ENCODE measurements around the gene HMG20A. TPM values are rescaled to one million over a fixed set of nuclear protein-coding genes. Genes with fewer than 3 reads are reported as not detected.

The HMG20A gene
- total RNA-seq, 2 donors from 2014 or later = 49.8 to 58.2 TPM

DNA sequence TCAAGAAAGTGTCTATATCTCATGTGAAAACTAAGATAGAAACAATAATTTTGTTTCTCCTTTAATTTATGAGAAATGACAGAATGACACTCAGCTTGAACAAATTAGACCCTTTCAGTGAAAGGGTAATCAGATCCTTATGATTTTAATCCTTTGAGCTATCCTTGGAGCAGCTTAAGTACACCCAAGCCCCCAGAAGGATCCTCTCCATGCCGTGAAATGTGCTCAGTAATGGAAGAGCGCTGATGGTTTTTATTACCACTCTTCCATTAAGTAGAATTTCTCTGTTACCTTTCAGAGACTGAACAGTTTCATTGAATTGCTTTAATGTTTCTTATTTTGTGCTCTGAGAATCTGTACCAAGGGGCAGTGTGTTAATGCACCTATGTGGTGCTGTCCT is 54.3 kb downstream of the HMG20A start:
- Mint-ChIP-seq H3K27me3 (ENCODE audit: insufficient read depth) (no peaks in the 10 kb centered on the region), H3K9me3 (no peaks in the 10 kb centered on the region), H3K36me3 (ENCODE audit: low read depth) (peaks cover 58% of the 10 kb centered on the region), H3K4me3 (no peak overlapping the region), H3K4me1 (peaks cover 6% of the 10 kb centered on the region), H3K27ac (no peak overlapping the region)
- TF ChIP-seq, protein P1, sequence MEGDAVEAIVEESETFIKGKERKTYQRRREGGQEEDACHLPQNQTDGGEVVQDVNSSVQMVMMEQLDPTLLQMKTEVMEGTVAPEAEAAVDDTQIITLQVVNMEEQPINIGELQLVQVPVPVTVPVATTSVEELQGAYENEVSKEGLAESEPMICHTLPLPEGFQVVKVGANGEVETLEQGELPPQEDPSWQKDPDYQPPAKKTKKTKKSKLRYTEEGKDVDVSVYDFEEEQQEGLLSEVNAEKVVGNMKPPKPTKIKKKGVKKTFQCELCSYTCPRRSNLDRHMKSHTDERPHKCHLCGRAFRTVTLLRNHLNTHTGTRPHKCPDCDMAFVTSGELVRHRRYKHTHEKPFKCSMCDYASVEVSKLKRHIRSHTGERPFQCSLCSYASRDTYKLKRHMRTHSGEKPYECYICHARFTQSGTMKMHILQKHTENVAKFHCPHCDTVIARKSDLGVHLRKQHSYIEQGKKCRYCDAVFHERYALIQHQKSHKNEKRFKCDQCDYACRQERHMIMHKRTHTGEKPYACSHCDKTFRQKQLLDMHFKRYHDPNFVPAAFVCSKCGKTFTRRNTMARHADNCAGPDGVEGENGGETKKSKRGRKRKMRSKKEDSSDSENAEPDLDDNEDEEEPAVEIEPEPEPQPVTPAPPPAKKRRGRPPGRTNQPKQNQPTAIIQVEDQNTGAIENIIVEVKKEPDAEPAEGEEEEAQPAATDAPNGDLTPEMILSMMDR (conservative IDR thresholded peaks at IDR 0.05) = no peak
- Histone ChIP-seq H3K4me3 (ENCODE audit: low read length) (no peak overlapping the region), H3K9ac (ENCODE audit: extremely low read depth, low read length, poor library complexity, severe bottlenecking) (no peak overlapping the region), H3K4me1 (ENCODE audit: control insufficient read depth, insufficient read depth, low read length) (no peaks in the 10 kb centered on the region), H3K36me3 (ENCODE audit: control insufficient read depth, insufficient read depth, low read length) (peaks cover 66% of the 10 kb centered on the region), H3K27me3 (ENCODE audit: control insufficient read depth, insufficient read depth, low read length, poor library complexity, severe bottlenecking) (no peaks in the 10 kb centered on the region), H3K27ac (ENCODE audit: low read depth, low read length) (no peak overlapping the region), H3K9me3 (ENCODE audit: control insufficient read depth, low read length) (no peaks in the 10 kb centered on the region)
- WGBS, 2 experiments (ENCODE audit: insufficient coverage in 1 of 2, insufficient read length in 1 of 2) = 100% methylated on average over 2 of the region's 2 CpGs; no CpG with 5 or more reads in 1 of the 2 experiments
- DNase-seq = no peak

DNA sequence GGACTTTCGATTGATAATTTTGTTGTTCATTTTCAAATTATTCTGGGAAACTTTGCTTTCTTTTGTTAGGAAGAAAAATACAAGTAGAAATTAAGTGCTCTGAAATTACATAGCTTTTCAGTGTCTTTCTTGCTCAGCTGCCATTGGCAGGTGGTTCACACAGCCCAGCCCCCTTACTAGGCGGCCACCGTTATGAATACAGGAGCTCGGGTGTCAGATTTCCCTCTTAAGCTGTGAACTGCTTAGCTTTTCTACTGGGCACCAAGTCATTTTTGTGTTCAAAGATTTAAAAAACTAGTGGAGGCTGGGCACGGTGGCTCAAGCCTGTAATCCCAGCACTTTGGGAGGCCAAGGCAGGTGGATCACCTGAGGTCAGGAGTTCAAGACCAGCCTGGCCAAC is 55.2 kb downstream of the HMG20A start:
- no peak overlapping the region for H3K27ac ChIP-seq (ENCODE audit: low read depth, low read length)
- TF ChIP-seq, protein P1 (conservative IDR thresholded peaks at IDR 0.05) = no peak
- no peaks in the 10 kb centered on the region for H3K27me3 ChIP-seq (ENCODE audit: control insufficient read depth, insufficient read depth, low read length, poor library complexity, severe bottlenecking)

DNA sequence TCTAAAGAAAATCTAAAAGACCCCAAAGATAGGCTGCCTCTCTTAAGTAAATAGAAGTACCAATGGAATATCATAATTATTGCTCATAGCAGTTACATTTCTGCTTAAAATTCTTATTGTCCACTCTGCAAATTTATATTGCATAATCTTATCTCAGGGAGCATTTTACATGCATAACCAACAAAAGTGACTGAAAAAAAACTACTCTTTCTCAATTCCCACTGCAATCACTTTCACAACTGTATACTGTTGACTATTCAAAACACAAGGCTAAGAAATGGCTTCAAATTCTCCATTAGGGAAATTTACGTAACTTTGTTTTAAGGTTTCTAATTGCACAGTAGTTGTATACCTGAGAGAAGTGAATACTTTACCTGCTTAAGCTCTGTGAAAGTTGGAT is 56.3 kb downstream of the HMG20A start:
- no peaks in the 10 kb centered on the region for H3K9me3 ChIP-seq (ENCODE audit: control insufficient read depth, low read length)
- no peak overlapping the region for H3K9ac ChIP-seq (ENCODE audit: extremely low read depth, low read length, poor library complexity, severe bottlenecking)
- H3K36me3 Mint-ChIP-seq (ENCODE audit: low read depth) = peaks cover 50% of the 10 kb centered on the region
- no peak overlapping the region for H3K4me3 ChIP-seq (ENCODE audit: low read length)
- H3K27ac Mint-ChIP-seq = no peak overlapping the region
- TF ChIP-seq, protein P1 (conservative IDR thresholded peaks at IDR 0.05) = no peak
- no peaks in the 10 kb centered on the region for H3K4me1 ChIP-seq (ENCODE audit: control insufficient read depth, insufficient read depth, low read length)
- peaks cover 68% of the 10 kb centered on the region for H3K36me3 ChIP-seq (ENCODE audit: control insufficient read depth, insufficient read depth, low read length)
- no peaks in the 10 kb centered on the region for H3K27me3 Mint-ChIP-seq (ENCODE audit: insufficient read depth)
- no peak for DNase-seq
- H3K4me1 Mint-ChIP-seq = peaks cover 7% of the 10 kb centered on the region
- H3K9me3 Mint-ChIP-seq = no peaks in the 10 kb centered on the region
- no peaks in the 10 kb centered on the region for H3K27me3 ChIP-seq (ENCODE audit: control insufficient read depth, insufficient read depth, low read length, poor library complexity, severe bottlenecking)
- 100% methylated on average over 1 of the region's 1 CpG; no CpG with 5 or more reads in 1 of the 2 experiments for WGBS, 2 experiments (ENCODE audit: insufficient coverage in 1 of 2, insufficient read length in 1 of 2)
- no peak overlapping the region for H3K4me3 Mint-ChIP-seq
- no peak overlapping the region for H3K27ac ChIP-seq (ENCODE audit: low read depth, low read length)

More for the DNA sequence above, 55.2 kb downstream of the HMG20A start:
- no peak overlapping the region for H3K9ac ChIP-seq (ENCODE audit: extremely low read depth, low read length, poor library complexity, severe bottlenecking)
- no peak overlapping the region for H3K27ac Mint-ChIP-seq
- H3K4me1 Mint-ChIP-seq = peaks cover 6% of the 10 kb centered on the region
- peak; percentile 63 for DNase-seq
- no peaks in the 10 kb centered on the region for H3K27me3 Mint-ChIP-seq (ENCODE audit: insufficient read depth)
- no peaks in the 10 kb centered on the region for H3K4me1 ChIP-seq (ENCODE audit: control insufficient read depth, insufficient read depth, low read length)
- H3K36me3 Mint-ChIP-seq (ENCODE audit: low read depth) = peaks cover 52% of the 10 kb centered on the region
- no peak overlapping the region for H3K4me3 ChIP-seq (ENCODE audit: low read length)
- WGBS, 2 experiments (ENCODE audit: insufficient coverage in 1 of 2, insufficient read length in 1 of 2) = 77 to 87% methylated on average over 5 of the region's 5 CpGs
- peaks cover 68% of the 10 kb centered on the region for H3K36me3 ChIP-seq (ENCODE audit: control insufficient read depth, insufficient read depth, low read length)
- no peaks in the 10 kb centered on the region for H3K9me3 ChIP-seq (ENCODE audit: control insufficient read depth, low read length)
- H3K9me3 Mint-ChIP-seq = no peaks in the 10 kb centered on the region
- no peak overlapping the region for H3K4me3 Mint-ChIP-seq
